Stimulated activated CD8-positive, alpha-beta memory T cell treated with anti-CD3 and anti-CD28 coated beads, Interleukin-7, amount 100 ng/mL, for 48 hours (primary cell): ENCODE data around the gene NEDD8.

ENCODE experiments used
- DNase-seq, 2 donors: peaks; one replicate each; pipeline ENCODE4 v3.0.0-alpha.2; 2020; ENCODE audit warnings: low read depth in 1 of 2; ENCODE audit errors: extremely low read depth in 1 of 2

Gene NEDD8

GRCh38 chr14:24198814-24199524, 33.2 kb downstream of the NEDD8 start:
- no peak for DNase-seq

GRCh38 chr14:24197056-24197450, 35.1 kb downstream of the NEDD8 start:
- no peak for DNase-seq

GRCh38 chr14:24196071-24197055, 35.8 kb downstream of the NEDD8 start:
- no peak for DNase-seq

- DNase-seq, result peak; percentile 77 to 78
These were observed 36.7 kb downstream of the NEDD8 start, which contains the start of gene TM9SF1 for GRCh38 chr14:24195186-24196070. TSS of gene TM9SF1 (minus strand) at chr14:24195441. CDS start at chr14:24195019, 422 bp downstream.

GRCh38 chr14:24194873-24195185, 37.3 kb downstream of the NEDD8 start:
- no peak for DNase-seq

GRCh38 chr14:24194186-24194872, 37.8 kb downstream of the NEDD8 start:
- no peak for DNase-seq

- DNase-seq, result no peak
These were observed 39.2 kb downstream of the NEDD8 start for GRCh38 chr14:24192933-24193332.

- DNase-seq, result no peak
These were observed 41.8 kb downstream of the NEDD8 start for GRCh38 chr14:24190416-24190815.

- DNase-seq, result no peak
These were observed 42.7 kb downstream of the NEDD8 start for GRCh38 chr14:24189460-24189859.

GRCh38 chr14:24189059-24189375, 43.1 kb downstream of the NEDD8 start:
- DNase-seq, result no peak

- peak; percentile 85 to 95 for DNase-seq
These were observed 43.7 kb downstream of the NEDD8 start, which contains the start of gene IPO4 for GRCh38 chr14:24188251-24189058. TSS of gene IPO4 (minus strand) at chr14:24188816. CDS start at chr14:24188787, 29 bp downstream.

- no peak for DNase-seq
These were observed 44.6 kb downstream of the NEDD8 start for GRCh38 chr14:24187539-24187915.

GRCh38 chr14:24186831-24187538, 45.2 kb downstream of the NEDD8 start:
- no peak for DNase-seq

GRCh38 chr14:24185741-24186140, 46.4 kb downstream of the NEDD8 start:
- DNase-seq, result no peak

GRCh38 chr14:24185026-24185425, 47.1 kb downstream of the NEDD8 start:
- DNase-seq, result no peak

- no peak for DNase-seq
These were observed 47.8 kb downstream of the NEDD8 start for GRCh38 chr14:24184104-24184970.

- no peak for DNase-seq
These were observed 49.1 kb downstream of the NEDD8 start for GRCh38 chr14:24183014-24183481.
